HG02642 (cell line): ENCODE results near the gene EXO1.
A peak's percentile ranks its signal among the peaks of the same experiment; 100 is the strongest.

Experiments used
- ATAC-seq: cut with Tn5 transposase; IDR thresholded peaks from one replicate; pipeline ENCODE4 v1.9.1; 2021; ENCODE audit warnings: mild to moderate bottlenecking; ENCODE audit not compliant: unreplicated experiment, poor library complexity

EXO1 gene

DNA sequence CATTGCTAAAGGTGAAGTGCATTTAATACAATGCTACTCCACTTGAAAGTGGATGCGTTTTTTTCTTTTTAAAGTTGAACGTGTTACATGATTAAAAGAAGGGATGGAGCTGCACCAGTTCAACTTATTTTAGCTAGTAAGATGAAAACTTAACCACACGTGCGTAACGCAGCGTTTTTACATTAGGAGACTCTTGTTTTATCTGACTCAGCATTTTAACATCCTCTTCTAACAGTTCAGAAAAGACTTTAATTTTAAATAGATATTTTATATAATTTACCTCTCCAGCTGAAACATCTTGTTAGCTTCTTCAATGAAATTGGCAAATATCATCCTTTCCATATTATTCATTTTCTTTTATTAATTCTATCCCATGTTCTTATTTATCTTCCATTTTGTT lies 33.4 kb downstream of the EXO1 start:
- ATAC-seq: no peak

- ATAC-seq: no peak
Observed at GRCh38 chr1:241883159-241883558, 35.2 kb downstream of the EXO1 start.

DNA sequence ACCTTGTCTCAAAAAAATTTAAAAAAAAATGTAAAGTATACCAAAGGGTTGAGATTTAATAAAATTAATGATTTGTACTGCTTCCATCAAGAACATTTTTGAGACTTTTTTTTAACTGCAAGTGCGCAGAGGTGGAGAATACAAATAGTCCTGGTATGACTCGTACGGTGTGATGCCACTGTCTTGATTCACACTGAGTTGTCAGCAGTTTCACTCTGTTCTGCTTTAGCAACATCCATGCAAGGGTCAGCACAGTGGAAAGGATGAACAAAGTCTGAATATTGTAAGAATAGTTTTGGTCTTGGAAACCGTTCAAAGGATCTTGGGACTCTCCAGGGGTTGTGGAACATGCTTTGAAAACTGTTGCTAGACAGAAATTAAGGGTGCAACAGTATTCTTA lies 40.2 kb downstream of the EXO1 start:
- no peak for ATAC-seq

- no peak for ATAC-seq
Observed at GRCh38 chr1:241891296-241891695, 43.3 kb downstream of the EXO1 start.

GRCh38 chr1:241894016-241894415 lies 46.0 kb downstream of the EXO1 start:
- no peak for ATAC-seq

DNA sequence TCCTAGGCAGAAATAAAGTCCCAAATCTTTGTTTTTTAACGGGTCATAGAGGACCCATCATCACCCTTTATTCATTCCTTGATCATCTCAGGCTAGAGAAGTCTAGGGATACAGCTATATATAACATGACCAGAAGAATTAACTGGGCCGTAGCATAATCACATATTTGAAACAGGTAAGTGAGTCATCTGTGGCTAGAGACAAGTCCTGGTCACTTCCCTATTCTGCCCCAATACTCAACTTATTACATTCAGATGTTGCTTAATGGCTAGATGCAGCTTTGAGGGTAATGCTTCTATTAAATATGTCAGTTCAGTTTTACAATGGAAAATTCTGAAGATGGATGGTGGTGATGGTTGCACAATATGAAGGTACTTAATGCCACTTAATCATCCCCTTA lies 47.0 kb downstream of the EXO1 start:
- ATAC-seq: peak; percentile 64

DNA sequence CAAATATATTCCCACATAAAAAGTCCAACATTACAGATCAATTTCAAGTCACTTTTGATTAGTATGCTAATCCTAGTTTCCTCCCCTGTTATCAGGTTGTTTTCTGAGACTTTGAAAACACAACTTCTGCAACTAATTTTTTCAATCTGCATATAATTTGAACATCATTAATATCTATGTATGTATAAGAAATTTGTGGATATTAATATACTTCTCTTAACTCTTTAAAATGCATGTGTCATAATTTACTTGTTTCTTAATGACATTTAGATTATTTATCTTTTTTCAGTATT lies 48.6 kb downstream of the EXO1 start:
- ATAC-seq: no peak

DNA sequence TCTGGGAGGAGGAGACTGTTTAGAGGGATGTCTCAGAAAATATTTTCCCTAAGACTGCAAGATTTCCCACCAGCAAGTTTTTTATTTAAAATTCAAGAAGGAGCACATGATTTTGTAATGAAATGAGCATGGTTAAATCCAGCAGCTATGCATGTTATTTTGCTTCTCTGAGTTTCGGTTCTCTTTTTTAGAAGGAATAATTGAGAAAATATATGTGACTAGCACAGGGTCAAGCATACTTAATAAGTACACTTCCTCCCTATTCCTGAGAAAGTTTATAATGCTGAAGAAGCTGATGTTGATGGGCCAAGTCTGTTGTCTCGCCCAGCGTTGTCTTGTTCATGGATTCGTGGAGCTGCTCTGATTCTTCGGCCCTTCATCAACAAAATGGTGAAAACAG lies 51.2 kb downstream of the EXO1 start:
- ATAC-seq: no peak

- ATAC-seq: no peak
Observed at GRCh38 chr1:241900381-241900780, 52.4 kb downstream of the EXO1 start.

GRCh38 chr1:241902391-241903065 lies 54.5 kb downstream of the EXO1 start:
- ATAC-seq: no peak

DNA sequence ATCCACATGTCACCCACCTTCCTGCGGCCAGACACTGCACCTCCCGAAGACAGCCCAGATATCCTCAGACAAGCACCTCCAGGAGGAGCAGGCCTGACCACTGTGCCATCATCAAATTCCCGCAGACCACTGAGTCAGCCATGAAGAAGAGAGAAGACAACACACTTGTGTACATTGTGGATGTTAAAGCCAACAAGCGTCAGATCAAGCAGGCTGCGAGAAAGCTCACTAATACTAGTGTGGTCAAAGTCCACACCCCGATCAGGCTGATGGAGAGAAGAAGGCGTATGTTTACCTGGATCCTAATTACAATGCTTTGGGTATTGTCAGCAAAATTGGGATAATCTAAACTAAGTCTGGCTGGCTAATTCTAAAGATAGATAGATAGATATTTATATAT lies 68.2 kb downstream of the EXO1 start:
- ATAC-seq: no peak

GRCh38 chr1:241917487-241917886 lies 69.5 kb downstream of the EXO1 start:
- ATAC-seq: no peak

GRCh38 chr1:241918879-241919278 lies 70.9 kb downstream of the EXO1 start:
- ATAC-seq: no peak

GRCh38 chr1:241924080-241924808 lies 76.2 kb downstream of the EXO1 start:
- no peak for ATAC-seq

DNA sequence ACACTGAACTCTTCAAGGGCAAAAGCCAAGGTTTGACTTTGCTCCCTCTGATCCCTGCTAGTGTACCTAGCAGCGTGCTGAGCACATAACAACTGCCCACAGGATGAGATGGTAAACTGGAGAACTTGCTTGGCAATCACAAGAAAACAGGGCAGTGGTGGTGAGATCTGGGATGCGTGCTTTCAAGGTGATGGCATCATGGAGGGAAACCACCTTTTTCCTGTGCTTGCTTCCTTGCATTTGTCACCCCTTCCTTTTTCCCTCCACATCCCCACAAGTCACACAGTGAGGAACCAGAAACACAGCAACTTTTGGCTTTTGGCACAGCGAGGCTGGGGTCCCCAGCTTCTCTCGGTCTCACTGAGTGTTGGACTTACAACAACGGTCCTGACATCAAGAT lies 78.1 kb downstream of the EXO1 start:
- ATAC-seq: no peak

- no peak for ATAC-seq
Observed at GRCh38 chr1:241927321-241927720, 79.3 kb downstream of the EXO1 start.

DNA sequence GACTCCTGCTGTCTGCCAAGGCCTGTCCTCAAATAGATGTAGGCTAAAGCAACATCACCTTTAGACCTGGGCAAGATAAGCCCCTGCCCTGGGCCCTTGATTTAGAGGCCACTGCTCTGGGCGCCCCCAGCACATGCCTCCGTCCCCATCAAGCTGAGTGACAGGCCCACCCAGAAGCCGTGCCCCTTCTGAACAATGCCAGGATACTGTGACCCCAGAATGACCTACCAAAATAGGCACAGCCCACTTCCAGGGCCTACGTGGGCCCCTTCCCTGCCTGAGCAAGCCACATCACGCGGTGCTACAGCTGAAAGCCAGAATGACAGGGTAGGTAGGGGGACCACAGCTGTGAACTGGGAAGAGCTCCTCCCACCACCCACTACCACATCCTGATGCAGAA lies 84.8 kb downstream of the EXO1 start:
- no peak for ATAC-seq

DNA sequence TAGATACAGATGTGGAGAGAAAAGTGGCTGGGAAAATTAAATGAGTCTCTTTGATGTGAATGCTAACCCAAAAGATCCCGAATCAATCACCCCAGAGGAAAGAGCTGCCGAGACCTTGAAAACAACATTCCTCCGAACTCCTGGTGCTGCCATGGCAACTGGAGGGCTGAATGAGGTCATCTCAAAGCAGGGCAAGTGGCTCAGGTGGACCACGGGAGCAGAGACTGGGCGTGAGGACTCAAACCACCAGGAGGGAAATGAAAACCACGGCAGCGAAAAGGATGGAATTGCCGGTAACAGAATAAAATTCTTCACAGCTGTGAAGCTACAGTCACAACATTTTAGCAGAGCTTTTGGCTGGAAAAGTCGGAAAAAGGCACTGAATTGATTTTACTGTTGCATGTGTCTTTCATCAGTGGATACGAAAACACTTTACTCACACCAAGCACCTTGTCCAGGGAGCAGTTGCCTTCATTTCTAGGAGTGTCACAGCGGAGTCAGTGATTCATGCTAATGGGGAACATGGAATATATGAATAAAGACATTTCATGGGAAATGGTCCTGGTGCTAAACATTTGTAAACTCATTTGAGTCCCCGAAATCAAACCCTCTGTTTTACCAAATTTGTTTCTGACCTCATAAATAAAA lies 86.3 kb downstream of the EXO1 start:
- no peak for ATAC-seq

GRCh38 chr1:241934866-241935265 lies 86.9 kb downstream of the EXO1 start:
- no peak for ATAC-seq
